GM18511 (cell line): ENCODE data around the gene FIGN.

Experiments used
- ATAC-seq: cut with Tn5 transposase; IDR thresholded peaks from one replicate; pipeline ENCODE4 v1.9.1; 2021; ENCODE audit warnings: mild to moderate bottlenecking, moderate library complexity; ENCODE audit not compliant: unreplicated experiment

FIGN gene, protein sequence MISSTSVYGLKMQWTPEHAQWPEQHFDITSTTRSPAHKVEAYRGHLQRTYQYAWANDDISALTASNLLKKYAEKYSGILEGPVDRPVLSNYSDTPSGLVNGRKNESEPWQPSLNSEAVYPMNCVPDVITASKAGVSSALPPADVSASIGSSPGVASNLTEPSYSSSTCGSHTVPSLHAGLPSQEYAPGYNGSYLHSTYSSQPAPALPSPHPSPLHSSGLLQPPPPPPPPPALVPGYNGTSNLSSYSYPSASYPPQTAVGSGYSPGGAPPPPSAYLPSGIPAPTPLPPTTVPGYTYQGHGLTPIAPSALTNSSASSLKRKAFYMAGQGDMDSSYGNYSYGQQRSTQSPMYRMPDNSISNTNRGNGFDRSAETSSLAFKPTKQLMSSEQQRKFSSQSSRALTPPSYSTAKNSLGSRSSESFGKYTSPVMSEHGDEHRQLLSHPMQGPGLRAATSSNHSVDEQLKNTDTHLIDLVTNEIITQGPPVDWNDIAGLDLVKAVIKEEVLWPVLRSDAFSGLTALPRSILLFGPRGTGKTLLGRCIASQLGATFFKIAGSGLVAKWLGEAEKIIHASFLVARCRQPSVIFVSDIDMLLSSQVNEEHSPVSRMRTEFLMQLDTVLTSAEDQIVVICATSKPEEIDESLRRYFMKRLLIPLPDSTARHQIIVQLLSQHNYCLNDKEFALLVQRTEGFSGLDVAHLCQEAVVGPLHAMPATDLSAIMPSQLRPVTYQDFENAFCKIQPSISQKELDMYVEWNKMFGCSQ

GRCh38 chr2:163735685-163736432 lies at the start of gene FIGN:
Gene FIGN, minus strand, starts transcription at chr2:163736008. Its CDS starts 1,081 bp downstream, at chr2:163734927.
- ATAC-seq: no peak

- ATAC-seq: no peak
Measured at GRCh38 chr2:163785162-163785561, 49.4 kb upstream of the FIGN start.

DNA sequence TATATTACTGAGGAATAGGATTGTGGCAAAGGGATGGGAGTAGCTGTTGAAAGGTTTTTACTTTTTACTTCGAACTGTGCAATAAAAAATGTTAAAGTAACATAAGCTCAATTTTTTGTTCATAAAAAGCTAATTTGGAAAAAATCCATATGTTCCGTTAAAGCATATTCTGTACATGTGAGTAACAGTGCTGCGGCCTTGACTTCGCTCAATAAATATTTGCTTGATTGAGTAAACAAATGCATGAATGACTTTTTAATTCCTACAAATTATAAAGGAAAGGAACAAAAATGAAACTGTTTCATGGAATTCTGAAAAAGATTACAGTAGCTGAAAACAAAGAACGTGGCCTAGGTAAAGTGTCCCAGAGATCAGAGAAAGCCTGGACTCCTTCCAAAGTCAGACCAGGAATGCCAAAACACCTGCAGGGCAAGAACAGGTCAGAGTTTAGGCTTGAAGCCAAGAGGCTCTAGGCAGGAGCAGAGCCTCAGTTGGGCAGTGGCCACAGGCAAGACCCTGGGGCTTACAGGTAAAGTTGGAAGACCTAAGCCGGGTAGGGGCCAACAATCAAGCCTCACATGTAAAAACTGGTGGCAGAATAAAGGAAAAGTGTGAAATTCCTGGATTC lies 44.3 kb upstream of the FIGN start:
- no peak for ATAC-seq

- no peak for ATAC-seq
Measured at GRCh38 chr2:163778045-163778781, 42.4 kb upstream of the FIGN start.

DNA sequence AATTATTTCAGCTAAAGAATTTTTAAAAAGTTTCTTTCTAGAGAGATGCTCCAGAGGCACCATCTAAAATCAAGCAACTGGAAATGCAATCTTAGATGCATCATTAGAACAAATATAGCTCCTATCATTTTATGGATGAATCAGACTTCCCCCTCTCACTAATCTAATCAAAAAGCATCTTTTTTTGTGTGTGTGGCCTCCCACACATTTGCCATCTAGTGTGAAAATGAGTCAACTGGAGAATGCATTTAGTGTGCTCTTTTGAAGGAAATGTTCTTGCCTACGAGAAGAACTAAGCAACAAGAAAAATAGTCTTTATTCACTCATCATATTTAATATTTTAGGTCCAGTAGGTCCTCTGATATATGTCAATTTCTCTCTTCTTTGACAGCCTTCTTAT lies 39.5 kb upstream of the FIGN start:
- ATAC-seq: no peak

GRCh38 chr2:163774862-163775261 lies 39.1 kb upstream of the FIGN start:
- ATAC-seq: no peak

- ATAC-seq: no peak
Measured at GRCh38 chr2:163773276-163773675, 37.5 kb upstream of the FIGN start.

DNA sequence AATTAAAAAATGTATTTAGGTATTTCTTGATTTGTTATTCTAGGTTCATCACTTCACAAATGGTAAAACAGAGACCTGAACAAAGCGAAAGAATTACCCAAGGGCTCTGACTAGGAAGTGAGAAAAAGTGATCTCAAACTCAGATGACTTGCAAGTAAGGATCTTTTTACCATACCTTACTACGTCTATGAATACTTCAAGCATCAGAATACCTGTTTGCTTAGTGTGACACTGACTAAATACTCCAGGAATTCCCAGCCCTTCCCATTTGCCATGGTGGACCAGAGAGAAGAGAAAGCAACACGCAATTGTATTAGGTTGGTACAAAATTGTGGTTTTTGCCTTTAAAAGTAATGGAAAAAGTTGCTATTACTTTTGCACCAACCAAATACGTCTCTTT lies 35.8 kb upstream of the FIGN start:
- no peak for ATAC-seq

- no peak for ATAC-seq
Measured at GRCh38 chr2:163768881-163769695, 33.3 kb upstream of the FIGN start.

GRCh38 chr2:163767097-163767496 lies 31.3 kb upstream of the FIGN start:
- no peak for ATAC-seq

DNA sequence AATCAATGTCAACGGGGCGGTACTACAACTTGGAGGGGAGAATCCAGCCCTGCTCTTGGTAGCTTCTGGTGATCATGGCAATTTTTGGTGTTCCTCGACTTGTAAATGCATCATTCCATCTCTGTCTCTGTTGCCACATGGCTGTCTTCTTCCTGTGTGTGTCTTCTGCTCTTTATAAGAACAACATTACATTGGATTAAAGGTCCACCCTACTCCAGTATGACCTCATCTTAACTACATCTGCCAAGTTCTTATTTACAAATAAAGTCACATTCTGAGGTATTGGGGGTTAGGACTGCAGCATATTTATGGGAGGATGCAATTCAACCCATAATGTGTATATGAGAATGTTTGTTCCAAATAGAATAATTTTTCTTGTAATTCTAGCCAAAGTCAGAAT lies 28.8 kb upstream of the FIGN start:
- ATAC-seq: no peak

DNA sequence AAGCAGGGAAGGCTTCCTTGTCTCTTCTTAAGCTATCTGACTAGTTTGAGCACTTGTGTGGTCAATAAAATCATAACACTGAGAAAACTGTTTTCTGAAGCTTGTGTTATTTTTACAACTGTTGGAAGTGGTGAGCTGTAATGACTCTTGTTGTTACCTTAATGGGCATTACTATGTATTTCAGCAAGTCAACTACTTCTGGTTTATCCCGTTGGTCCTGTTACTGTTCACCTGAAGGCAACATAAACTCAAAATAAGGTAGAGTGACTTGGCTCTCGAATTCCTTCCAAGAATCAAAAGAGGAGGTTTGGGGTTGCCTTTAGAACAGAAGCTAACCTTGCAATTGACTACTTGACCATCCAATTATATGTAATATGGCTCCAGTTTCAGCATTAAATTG lies 23.2 kb upstream of the FIGN start:
- no peak for ATAC-seq

DNA sequence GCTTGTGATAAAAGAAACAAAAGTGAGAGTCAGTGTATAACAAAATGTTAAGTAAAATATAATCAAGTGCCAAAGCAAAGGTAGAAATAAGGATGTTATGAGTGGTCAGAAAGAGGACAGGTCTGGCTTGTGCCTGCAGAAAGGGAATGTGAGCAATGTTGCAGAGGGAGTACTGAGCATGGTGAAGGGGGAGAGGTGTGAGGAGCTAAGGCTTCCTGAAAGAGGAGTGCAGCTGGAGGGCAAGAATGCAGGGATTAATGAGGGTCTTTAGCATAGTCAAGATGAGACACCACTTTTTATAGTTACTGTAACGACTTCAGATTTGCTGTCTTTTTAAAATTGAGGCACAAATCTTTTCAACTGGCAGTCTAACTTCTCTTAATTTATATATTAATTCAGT lies 22.0 kb upstream of the FIGN start:
- ATAC-seq: no peak

- ATAC-seq: no peak
Measured at GRCh38 chr2:163756588-163756987, 20.8 kb upstream of the FIGN start.

DNA sequence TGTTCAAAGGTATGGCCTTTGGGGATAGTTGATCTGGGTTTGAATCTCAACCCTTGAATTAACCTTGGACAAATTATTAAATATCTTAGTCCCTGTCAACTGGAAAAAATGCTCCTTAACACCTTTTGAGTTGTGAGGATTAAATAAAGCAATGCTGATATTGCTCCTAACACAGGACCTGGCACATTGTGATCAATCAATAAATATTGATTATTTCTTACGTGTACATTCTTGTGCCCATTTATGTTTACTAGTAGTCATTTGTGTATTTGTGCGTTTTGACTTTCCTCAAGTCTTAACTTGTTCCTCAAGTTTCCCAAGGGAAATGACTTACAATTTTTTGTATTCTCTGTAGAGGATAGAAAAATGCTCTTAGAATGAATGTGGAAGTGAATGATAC lies 19.6 kb upstream of the FIGN start:
- ATAC-seq: no peak

DNA sequence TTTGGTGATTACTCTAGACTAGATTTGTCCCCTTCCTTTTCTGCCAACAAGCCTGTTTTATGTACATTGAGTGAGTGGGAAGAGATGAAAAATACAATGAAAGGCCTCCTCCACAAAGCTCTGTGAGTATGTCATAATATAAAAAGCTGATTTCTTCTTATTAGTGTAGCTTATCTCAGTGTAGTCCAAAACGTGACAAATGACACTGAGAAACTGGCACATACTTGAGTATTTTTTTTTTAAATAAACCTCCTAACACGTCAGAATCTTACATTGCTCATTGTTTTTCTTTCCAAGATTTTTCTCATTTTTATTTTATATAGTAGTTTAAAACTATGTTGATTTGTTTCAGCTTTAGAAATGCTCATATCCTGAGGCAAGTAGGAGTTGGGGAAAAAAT lies 17.9 kb upstream of the FIGN start:
- ATAC-seq: no peak

- ATAC-seq: no peak
Measured at GRCh38 chr2:163752267-163752666, 16.5 kb upstream of the FIGN start.

DNA sequence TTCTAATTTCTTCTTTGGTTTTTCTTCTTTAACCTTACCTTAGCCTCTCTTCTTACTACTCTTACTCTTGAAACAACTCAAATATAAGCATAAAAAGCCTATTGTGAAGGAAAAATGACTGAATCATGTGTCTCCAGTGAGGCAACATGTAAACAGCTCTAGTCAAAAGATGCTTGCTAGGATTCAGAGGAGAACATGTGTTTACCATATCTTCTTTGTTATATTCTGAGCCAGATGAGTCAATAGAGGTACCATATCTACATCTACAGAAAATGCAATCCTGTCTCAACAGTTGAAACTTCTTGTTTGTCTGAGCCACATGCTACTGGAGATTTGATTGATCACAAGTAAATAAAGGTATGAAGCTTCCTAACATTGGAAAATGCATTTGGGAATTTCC lies 15.9 kb upstream of the FIGN start:
- ATAC-seq: no peak

DNA sequence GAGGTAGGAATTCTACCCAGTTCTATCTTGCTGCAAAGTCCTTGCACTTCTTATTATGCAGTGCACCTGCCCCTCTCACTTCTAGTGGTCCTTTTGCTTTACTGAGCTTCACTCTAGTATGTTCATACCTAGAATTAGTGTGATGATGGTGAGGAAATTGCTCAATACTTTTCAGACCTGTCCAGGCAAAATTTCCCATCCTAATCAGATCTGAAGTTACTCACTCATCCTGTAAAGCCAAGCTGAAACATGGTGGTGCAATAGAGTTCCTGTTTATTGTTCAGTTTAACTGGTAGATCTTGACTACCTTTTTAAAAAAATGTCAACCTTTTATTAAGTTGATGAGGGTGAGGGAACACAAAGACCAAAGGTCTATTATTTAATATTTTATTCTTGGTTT lies 12.6 kb upstream of the FIGN start:
- ATAC-seq: no peak

- no peak for ATAC-seq
Measured at GRCh38 chr2:163741435-163741834, 5.6 kb upstream of the FIGN start.
